ENCODE measurements around the gene ACAP1.
"Not testable (repeated sequence)": the region's sequence is repeated elsewhere in the genome, so short reads cannot be mapped to it uniquely, and the experiment has no call there.

ACAP1 gene

GRCh38 chr17:7355573-7355972, 19.2 kb downstream of the ACAP1 start:
- no peak for DNase-seq

GRCh38 chr17:7356072-7356549, 19.8 kb downstream of the ACAP1 start:
- peak in 1 of 2 donors; percentile 69 for DNase-seq

GRCh38 chr17:7356756-7357155, 20.4 kb downstream of the ACAP1 start:
- DNase-seq: no peak

GRCh38 chr17:7357381-7357780, 21.1 kb downstream of the ACAP1 start:
- DNase-seq: no peak

GRCh38 chr17:7361906-7362305, 25.6 kb downstream of the ACAP1 start:
- no peak for DNase-seq

GRCh38 chr17:7363311-7363710, 27.0 kb downstream of the ACAP1 start:
- DNase-seq: no peak

- DNase-seq: not testable (repeated sequence)
Observed at GRCh38 chr17:7365963-7366362, 29.6 kb downstream of the ACAP1 start.

GRCh38 chr17:7367083-7367482, 30.8 kb downstream of the ACAP1 start:
- no peak for DNase-seq

GRCh38 chr17:7367918-7368598, 31.7 kb downstream of the ACAP1 start:
- DNase-seq: no peak

- not testable (repeated sequence) for DNase-seq
Observed at GRCh38 chr17:7368599-7368994, 32.3 kb downstream of the ACAP1 start.

- no peak for DNase-seq
Observed at GRCh38 chr17:7369825-7370224, 33.5 kb downstream of the ACAP1 start.

- DNase-seq: no peak
Observed at GRCh38 chr17:7370853-7371252, 34.5 kb downstream of the ACAP1 start.

- DNase-seq: no peak
Observed at GRCh38 chr17:7374353-7374752, 38.0 kb downstream of the ACAP1 start.

- DNase-seq: no peak
Observed at GRCh38 chr17:7379134-7379533, 42.8 kb downstream of the ACAP1 start.

- no peak for DNase-seq
Observed at GRCh38 chr17:7380321-7380720, 44.0 kb downstream of the ACAP1 start.

- DNase-seq: no peak
Observed at GRCh38 chr17:7380855-7381683, 44.7 kb downstream of the ACAP1 start, which contains the start of gene TNK1. TSS of gene TNK1 (plus strand) at chr17:7381089. CDS start at chr17:7382927, 1,838 bp downstream.

GRCh38 chr17:7382901-7383300, 46.6 kb downstream of the ACAP1 start:
- DNase-seq: no peak

GRCh38 chr17:7383371-7383741, 47.0 kb downstream of the ACAP1 start:
- DNase-seq: no peak

GRCh38 chr17:7383742-7384488, 47.6 kb downstream of the ACAP1 start:
- DNase-seq: no peak

GRCh38 chr17:7384489-7385081, 48.3 kb downstream of the ACAP1 start:
- no peak for DNase-seq

- DNase-seq: no peak
Observed at GRCh38 chr17:7388856-7389255, 52.5 kb downstream of the ACAP1 start.

GRCh38 chr17:7389924-7390910, 53.9 kb downstream of the ACAP1 start:
- DNase-seq: no peak
